ENCODE measurements around the gene APOL2. TPM values are rescaled to one million over a fixed set of nuclear protein-coding genes. Genes with fewer than 3 reads are reported as not detected.

The APOL2 gene
- total RNA-seq, 5 donors from 2014 or later (not counting 1 experiment from before 2014, with no cell fraction given), result 38.3 to 80.7 (median 70.6) TPM

DNA sequence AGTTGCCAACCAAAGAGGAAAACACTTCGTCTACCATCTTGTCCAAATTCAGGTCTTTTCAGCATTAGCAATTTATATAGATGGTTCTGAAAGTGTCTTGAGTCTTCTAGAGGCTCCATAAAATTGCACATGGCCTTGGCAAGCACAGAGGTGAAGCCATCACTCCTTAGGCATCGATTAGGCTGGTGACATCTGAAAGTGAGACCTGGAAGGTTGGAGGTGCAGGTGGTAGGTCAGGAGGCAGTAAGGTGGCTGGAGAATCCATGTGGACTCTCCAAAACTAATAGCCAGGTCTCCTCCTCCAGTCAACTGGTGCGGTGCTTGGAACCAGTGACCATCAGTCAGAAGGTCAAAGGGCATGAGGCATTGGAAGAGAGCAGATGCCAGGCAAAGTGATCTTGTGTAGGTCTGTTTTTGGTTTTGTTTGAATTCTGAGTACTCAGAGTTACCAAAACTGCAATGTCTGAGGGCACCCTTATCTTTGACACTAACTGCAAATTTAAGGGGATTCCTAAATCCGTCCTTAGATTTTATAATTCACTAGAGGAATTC is 6.6 kb upstream of the APOL2 start:
- no peaks in the 10 kb centered on the region for H3K9me3 ChIP-seq

DNA sequence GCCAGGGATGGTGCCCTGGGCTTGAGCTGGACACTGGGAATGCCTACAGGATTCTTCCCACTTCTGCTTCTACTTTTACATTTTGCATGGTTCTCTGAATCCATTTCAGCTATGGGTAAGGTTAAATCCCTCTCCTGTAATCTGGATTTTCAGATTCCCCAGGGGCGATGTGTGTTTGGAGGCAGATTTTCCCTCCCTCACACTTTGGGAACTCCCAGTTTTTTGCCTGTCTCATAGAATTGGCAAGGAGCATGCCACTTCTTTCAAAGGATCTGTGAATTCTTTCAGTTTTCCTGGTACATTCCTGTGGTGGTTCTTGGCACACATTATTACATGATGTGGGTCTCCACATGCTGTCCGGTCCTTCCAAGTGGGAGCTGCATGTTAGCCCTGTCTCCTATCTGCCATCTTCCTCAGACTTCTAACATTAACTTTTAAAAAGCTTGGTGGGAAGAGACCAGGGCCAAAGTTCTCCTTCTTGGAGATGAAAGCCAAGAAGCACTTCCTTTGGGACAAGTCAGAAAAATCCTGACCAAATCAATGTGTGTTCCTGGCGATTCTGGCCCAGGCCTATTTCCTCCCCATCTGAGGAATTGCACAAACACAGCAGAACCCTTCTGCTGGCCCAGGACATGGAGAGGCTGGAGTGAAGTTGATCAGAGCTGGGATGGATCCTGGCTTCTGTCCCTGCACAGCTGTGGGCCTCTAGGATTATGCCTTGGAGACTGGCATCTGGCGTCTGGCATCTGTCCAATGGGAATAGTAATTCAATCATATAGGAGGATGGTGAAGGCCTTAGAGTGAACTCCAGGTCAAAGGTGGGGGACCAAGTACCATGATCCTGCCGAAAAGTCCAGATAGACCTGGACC is 5.4 kb upstream of the APOL2 start:
- Histone ChIP-seq H3K9me3 (no peaks in the 10 kb centered on the region), H3K36me3 (ENCODE audit: control insufficient read depth in 2 of 2, extremely low read depth in 1 of 2, insufficient read depth in 1 of 2, low read length in 1 of 2) (no peaks in the 10 kb centered on the region), H3K27me3 (replicated peaks in 1 of 2; ENCODE audit: control insufficient read depth in 2 of 2, extremely low read depth in 1 of 2, insufficient read depth in 2 of 2, low read length in 1 of 2) (no peaks in the 10 kb centered on the region), H3K4me3 (ENCODE audit: control insufficient read depth in 1 of 2, extremely low read depth in 1 of 2, low read length in 1 of 2) (no peak overlapping the region), H3K27ac (ENCODE audit: low read length) (no peak overlapping the region), H3K4me1 (ENCODE audit: control insufficient read depth in 1 of 2, extremely low read depth in 1 of 2, insufficient read depth in 2 of 2, low read length in 2 of 2) (peaks cover 0 to 5% of the 10 kb centered on the region in 2 experiments)
- 76% methylated on average over 3 of the region's 5 CpGs for WGBS (ENCODE audit: insufficient coverage)
- POLR2A ChIA-PET, result no interaction called here
- Mint-ChIP-seq H3K9me3 (peaks cover 0 to 5% (median 0%) of the 10 kb centered on the region in 3 donors), H3K27ac (no peak overlapping the region), H3K36me3 (no peaks in the 10 kb centered on the region), H3K27me3 (no peaks in the 10 kb centered on the region), H3K4me3 (peak overlapping the region in 1 of 3 donors; percentile 4), H3K4me1 (peaks cover 6 to 7% (median 7%) of the 10 kb centered on the region in 3 donors)
- DNase-seq (peak in 1 of 35 experiments; percentile 12), ATAC-seq (replicated peaks in 1 of 4) (no peak)
- CTCF ChIA-PET, result no interaction called here

More for the DNA sequence above, 6.6 kb upstream of the APOL2 start:
- H3K4me1 Mint-ChIP-seq, result no peaks in the 10 kb centered on the region
- peak in 1 of 35 experiments; percentile 9 for DNase-seq
- no peaks in the 10 kb centered on the region for H3K27me3 ChIP-seq (replicated peaks in 1 of 2; ENCODE audit: control insufficient read depth in 2 of 2, extremely low read depth in 1 of 2, insufficient read depth in 2 of 2, low read length in 1 of 2)
- H3K4me1 ChIP-seq (ENCODE audit: control insufficient read depth in 1 of 2, extremely low read depth in 1 of 2, insufficient read depth in 2 of 2, low read length in 2 of 2), result no peaks in the 10 kb centered on the region
- no peak overlapping the region for H3K27ac ChIP-seq (ENCODE audit: low read length)
- H3K4me3 ChIP-seq (ENCODE audit: control insufficient read depth in 1 of 2, extremely low read depth in 1 of 2, low read length in 1 of 2), result no peak overlapping the region
- H3K27ac Mint-ChIP-seq, result no peak overlapping the region
- no peak overlapping the region for H3K4me3 Mint-ChIP-seq
- no peaks in the 10 kb centered on the region for H3K27me3 Mint-ChIP-seq
- ATAC-seq (replicated peaks in 1 of 4), result no peak
- H3K36me3 Mint-ChIP-seq, result no peaks in the 10 kb centered on the region
- WGBS (ENCODE audit: insufficient coverage), result no CpG with 5 or more reads among the region's 4 CpGs
- no peaks in the 10 kb centered on the region for H3K36me3 ChIP-seq (ENCODE audit: control insufficient read depth in 2 of 2, extremely low read depth in 1 of 2, insufficient read depth in 1 of 2, low read length in 1 of 2)
- POLR2A ChIA-PET, result no interaction called here
- H3K9me3 Mint-ChIP-seq, result peaks cover 0 to 5% (median 0%) of the 10 kb centered on the region in 3 donors
- CTCF ChIA-PET, result no interaction called here

DNA sequence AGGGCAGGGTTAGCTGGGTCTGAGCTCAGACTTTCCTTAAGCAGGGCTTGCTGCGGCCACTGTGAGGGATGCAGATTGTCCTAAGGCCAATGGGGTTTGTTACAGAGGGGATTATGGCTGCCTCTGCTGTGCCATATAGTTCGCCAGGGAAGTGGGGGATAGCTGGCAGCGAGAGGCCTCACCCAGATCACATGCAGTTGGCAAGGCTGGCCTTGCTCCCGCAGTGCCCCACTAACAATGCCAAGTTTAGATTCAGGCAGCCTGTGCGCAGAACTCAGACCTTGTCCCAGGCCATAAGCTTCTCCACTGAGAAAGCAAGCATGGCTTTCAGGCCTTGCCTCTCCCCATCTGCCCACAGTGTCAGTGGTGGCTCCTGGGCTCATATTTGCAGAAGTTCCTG is 4.7 kb upstream of the APOL2 start:
- H3K27ac Mint-ChIP-seq, result no peak overlapping the region
- ChIA-PET POLR2A (no interaction called here), CTCF (no interaction called here)
- no peaks in the 10 kb centered on the region for H3K36me3 Mint-ChIP-seq
- no peaks in the 10 kb centered on the region for H3K36me3 ChIP-seq (ENCODE audit: control insufficient read depth in 2 of 2, extremely low read depth in 1 of 2, insufficient read depth in 1 of 2, low read length in 1 of 2)
- H3K4me1 ChIP-seq (ENCODE audit: control insufficient read depth in 1 of 2, extremely low read depth in 1 of 2, insufficient read depth in 2 of 2, low read length in 2 of 2), result peaks cover 0 to 8% of the 10 kb centered on the region in 2 experiments
- DNase-seq, result no peak
- H3K4me3 Mint-ChIP-seq, result no peak overlapping the region
- no peaks in the 10 kb centered on the region for H3K9me3 ChIP-seq
- peaks cover 0 to 5% (median 0%) of the 10 kb centered on the region in 3 donors for H3K9me3 Mint-ChIP-seq
- no peaks in the 10 kb centered on the region for H3K27me3 ChIP-seq (replicated peaks in 1 of 2; ENCODE audit: control insufficient read depth in 2 of 2, extremely low read depth in 1 of 2, insufficient read depth in 2 of 2, low read length in 1 of 2)
- H3K4me1 Mint-ChIP-seq, result peaks cover 12 to 15% (median 14%) of the 10 kb centered on the region in 3 donors
- no peaks in the 10 kb centered on the region for H3K27me3 Mint-ChIP-seq
- ATAC-seq (replicated peaks in 1 of 4), result no peak
- 98% methylated on average over 5 of the region's 5 CpGs for WGBS (ENCODE audit: insufficient coverage)
- H3K4me3 ChIP-seq (ENCODE audit: control insufficient read depth in 1 of 2, extremely low read depth in 1 of 2, low read length in 1 of 2), result no peak overlapping the region
- H3K27ac ChIP-seq (ENCODE audit: low read length), result no peak overlapping the region

DNA sequence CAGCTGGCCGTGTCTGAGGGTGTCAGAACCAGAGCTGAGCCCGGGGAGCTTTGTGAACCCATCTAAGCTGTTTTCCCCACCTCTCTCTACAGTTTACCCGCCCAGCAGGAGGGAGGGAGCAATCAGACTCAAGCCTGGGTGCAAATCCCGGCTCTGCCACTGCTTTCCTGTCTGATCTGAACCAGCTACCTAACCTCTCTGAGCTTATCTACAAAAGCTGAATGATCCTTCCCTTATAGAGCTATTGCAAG is 252 bp downstream of the APOL2 start:
- Mint-ChIP-seq H3K9me3 (peaks cover 0 to 5% (median 0%) of the 10 kb centered on the region in 3 donors), H3K27ac (peak overlapping the region; percentile 96 to 99), H3K4me3 (peak overlapping the region; percentile 99 to 100 (median 99)), H3K36me3 (peaks cover 31% of the 10 kb centered on the region), H3K27me3 (no peaks in the 10 kb centered on the region), H3K4me1 (peaks cover 56 to 62% (median 59%) of the 10 kb centered on the region in 3 donors)
- ChIA-PET POLR2A (interaction anchor here in 1 of 2 donors (0.6 to 0.7 kb wide), 2 partner anchors 14 to 44 kb away, joined by 3 to 9 read pairs; partner anchors contain the start of gene APOL1), CTCF (interaction anchor here in 1 of 2 donors (0.6 to 1.7 kb wide), 11 partner anchors 14 to 988 kb away, joined by 3 to 6 read pairs (median 4); partner anchors contain the start of genes APOL1 and IFT27)
- peak overlapping the region; percentile 83 for H3K27ac ChIP-seq (ENCODE audit: low read length)
- ATAC-seq (replicated peaks in 1 of 4), result peak in 3 of 4 experiments; percentile 29 to 38 (median 29)
- DNase-seq, result peak in 1 of 35 experiments; percentile 14
- no peaks in the 10 kb centered on the region for H3K27me3 ChIP-seq (replicated peaks in 1 of 2; ENCODE audit: control insufficient read depth in 2 of 2, extremely low read depth in 1 of 2, insufficient read depth in 2 of 2, low read length in 1 of 2)
- WGBS (ENCODE audit: insufficient coverage), result 0% methylated on average over 3 of the region's 4 CpGs
- H3K4me1 ChIP-seq (ENCODE audit: control insufficient read depth in 1 of 2, extremely low read depth in 1 of 2, insufficient read depth in 2 of 2, low read length in 2 of 2), result peaks cover 8 to 42% of the 10 kb centered on the region in 2 experiments
- H3K9me3 ChIP-seq, result no peaks in the 10 kb centered on the region
- peaks cover 0 to 25% of the 10 kb centered on the region in 2 donors for H3K36me3 ChIP-seq (ENCODE audit: control insufficient read depth in 2 of 2, extremely low read depth in 1 of 2, insufficient read depth in 1 of 2, low read length in 1 of 2)
- peak overlapping the region; percentile 74 to 98 for H3K4me3 ChIP-seq (ENCODE audit: control insufficient read depth in 1 of 2, extremely low read depth in 1 of 2, low read length in 1 of 2)

DNA sequence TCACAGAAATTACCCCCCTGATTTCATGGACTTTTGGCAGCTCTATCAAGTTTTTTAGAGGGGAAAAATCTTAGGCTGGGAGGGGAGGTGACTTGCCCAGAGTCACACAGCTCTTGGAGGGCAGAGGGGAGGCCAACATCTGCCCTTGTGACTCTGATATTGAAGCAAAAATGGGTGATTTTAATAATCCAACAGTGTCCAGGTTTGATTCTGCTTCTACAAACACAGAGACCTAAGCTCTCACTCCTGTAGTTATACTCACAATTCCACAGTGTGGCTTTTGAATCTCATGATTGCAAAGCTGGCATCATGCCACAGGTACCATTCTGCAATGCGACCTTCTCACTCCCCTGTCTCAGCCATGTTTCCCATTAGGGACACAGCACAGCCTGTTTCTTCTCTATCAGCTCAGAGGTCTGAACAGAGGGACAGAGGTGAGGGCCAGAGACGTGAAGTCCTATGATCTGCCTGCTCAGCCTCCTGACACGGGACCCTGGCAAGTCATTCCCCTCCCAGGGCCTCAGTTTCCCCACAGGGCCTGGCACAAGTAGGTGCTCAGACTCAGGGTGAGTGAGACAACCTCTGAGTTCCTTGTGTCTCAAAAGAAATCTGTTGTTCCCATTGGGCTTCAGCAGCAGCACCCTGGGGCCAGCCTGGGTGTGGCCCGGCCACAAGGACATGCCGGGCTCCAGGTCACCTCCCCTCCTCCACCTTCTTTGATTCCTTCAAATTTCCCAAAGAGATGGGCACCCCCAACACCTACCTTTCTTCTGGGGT is 766 bp downstream of the APOL2 start:
- ATAC-seq (replicated peaks in 1 of 4), result peak in 1 of 4 experiments; percentile 1
- Mint-ChIP-seq H3K36me3 (peaks cover 37% of the 10 kb centered on the region), H3K4me1 (peaks cover 61 to 67% (median 63%) of the 10 kb centered on the region in 3 donors), H3K4me3 (peak overlapping the region; percentile 99 to 100 (median 99)), H3K27me3 (no peaks in the 10 kb centered on the region), H3K9me3 (peaks cover 0 to 5% (median 0%) of the 10 kb centered on the region in 3 donors), H3K27ac (peak overlapping the region; percentile 96 to 99)
- peak in 1 of 35 experiments; percentile 36 for DNase-seq
- peaks cover 8 to 42% of the 10 kb centered on the region in 2 experiments for H3K4me1 ChIP-seq (ENCODE audit: control insufficient read depth in 1 of 2, extremely low read depth in 1 of 2, insufficient read depth in 2 of 2, low read length in 2 of 2)
- peak overlapping the region; percentile 74 to 98 for H3K4me3 ChIP-seq (ENCODE audit: control insufficient read depth in 1 of 2, extremely low read depth in 1 of 2, low read length in 1 of 2)
- WGBS (ENCODE audit: insufficient coverage), result 0% methylated on average over 5 of the region's 5 CpGs
- peak overlapping the region; percentile 83 for H3K27ac ChIP-seq (ENCODE audit: low read length)
- no peaks in the 10 kb centered on the region for H3K9me3 ChIP-seq
- no peaks in the 10 kb centered on the region for H3K27me3 ChIP-seq (replicated peaks in 1 of 2; ENCODE audit: control insufficient read depth in 2 of 2, extremely low read depth in 1 of 2, insufficient read depth in 2 of 2, low read length in 1 of 2)
- ChIA-PET POLR2A (interaction anchor here in 1 of 2 donors (0.6 to 0.7 kb wide), 3 partner anchors 14 to 45 kb away, joined by 3 to 9 read pairs (median 3); partner anchors contain the start of gene APOL1), CTCF (interaction anchor here (0.6 to 1.7 kb wide), 12 partner anchors 14 to 988 kb away, joined by 3 to 6 read pairs (median 3); partner anchors contain the start of genes APOL1 (in 1 of the 2) and IFT27 (in 1 of the 2))
- H3K36me3 ChIP-seq (ENCODE audit: control insufficient read depth in 2 of 2, extremely low read depth in 1 of 2, insufficient read depth in 1 of 2, low read length in 1 of 2), result peaks cover 0 to 29% of the 10 kb centered on the region in 2 donors

Measured in T-cell (primary cell).